Neutrophil (primary cell): ENCODE data around the gene SEMA3E.

Experiments used
- H3K27ac ChIP-seq: fragments of 200-600 bp; sonication (generic); 2 replicates; pipeline ENCODE4 v1.5.1; 2016; ENCODE audit warnings: mild to moderate bottlenecking, moderate library complexity
- H3K27me3 ChIP-seq: fragments of 200-600 bp; sonication (generic); 2 replicates; pipeline ENCODE4 v1.6.0; 2016; ENCODE audit warnings: mild to moderate bottlenecking
- H3K36me3 ChIP-seq: fragments of 200-600 bp; sonication (generic); 2 replicates; pipeline ENCODE4 v1.5.1; 2017
- H3K4me1 ChIP-seq, 2 experiments: fragments of 200-600 bp in 1 of 2; sonication (generic) in 1 of 2; 1 replicate in 1 of 2; 2 replicates in 1 of 2; pipeline versions ENCODE4 v1.5.1 to v1.6.1; 2013 to 2016; ENCODE audit warnings: low read depth in 1 of 2, low read length in 1 of 2, mild to moderate bottlenecking in 1 of 2, moderate library complexity in 1 of 2; ENCODE audit not compliant: control insufficient read depth in 1 of 2, insufficient read depth in 1 of 2
- H3K4me3 ChIP-seq, 2 experiments: fragments of 200-600 bp in 1 of 2; sonication (generic) in 1 of 2; 1 replicate in 1 of 2; 2 replicates in 1 of 2; pipeline ENCODE4 v1.5.1; 2013 to 2016; ENCODE audit warnings: low read depth in 1 of 2, low read length in 1 of 2, mild to moderate bottlenecking in 1 of 2, moderate library complexity in 1 of 2
- H3K9me3 ChIP-seq: fragments of 200-600 bp; sonication (generic); 2 replicates; pipeline ENCODE4 v1.5.1; 2016
- CTCF ChIP-seq: fragments of 200-600 bp; sonication (generic); IDR thresholded peaks from 2 replicates; pipeline ENCODE4 v1.5.1; 2016; ENCODE audit warnings: antibody characterized with exemption

Gene SEMA3E

GRCh38 chr7:83528925-83529423 is 120.0 kb downstream of the SEMA3E start:
- Histone ChIP-seq H3K4me1 (no peaks in the 10 kb centered on the region), H3K27ac (no peak overlapping the region), H3K4me3 (no peak overlapping the region), H3K9me3 (no peaks in the 10 kb centered on the region), H3K27me3 (no peaks in the 10 kb centered on the region), H3K36me3 (no peaks in the 10 kb centered on the region)
- no peak for TF ChIP-seq CTCF

GRCh38 chr7:83524277-83525075 is 124.5 kb downstream of the SEMA3E start:
- no peaks in the 10 kb centered on the region for H3K36me3 ChIP-seq
- no peaks in the 10 kb centered on the region for H3K9me3 ChIP-seq
- H3K27me3 ChIP-seq: no peaks in the 10 kb centered on the region
- no peaks in the 10 kb centered on the region for H3K4me1 ChIP-seq
- no peak overlapping the region for H3K27ac ChIP-seq
- TF ChIP-seq CTCF: no peak
- no peak overlapping the region for H3K4me3 ChIP-seq

DNA sequence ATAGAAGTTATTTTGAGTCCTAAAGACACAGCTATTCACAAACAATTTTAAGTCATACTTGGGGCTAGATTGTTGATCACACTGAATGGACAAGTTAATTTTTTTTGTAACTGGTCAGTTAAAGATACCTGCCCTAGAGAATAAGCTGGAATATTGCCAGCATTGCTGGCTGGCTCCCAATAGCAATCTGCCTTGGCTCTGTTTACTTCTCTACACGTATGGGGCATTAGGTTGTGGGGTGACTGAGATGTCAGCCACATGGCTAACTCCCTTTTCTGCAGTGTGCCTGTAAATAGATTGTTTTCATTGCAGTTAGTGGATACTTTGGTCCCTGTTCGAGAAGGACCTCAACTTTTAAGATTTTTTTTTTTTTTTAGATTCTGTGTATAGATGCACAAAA is 128.2 kb downstream of the SEMA3E start:
- Histone ChIP-seq H3K27ac (no peak overlapping the region), H3K4me1 (no peaks in the 10 kb centered on the region), H3K9me3 (no peaks in the 10 kb centered on the region), H3K27me3 (no peaks in the 10 kb centered on the region), H3K4me3 (no peak overlapping the region), H3K36me3 (no peaks in the 10 kb centered on the region)
- TF ChIP-seq CTCF: no peak

GRCh38 chr7:83519240-83519639 is 129.7 kb downstream of the SEMA3E start:
- Histone ChIP-seq H3K4me3 (no peak overlapping the region), H3K27me3 (no peaks in the 10 kb centered on the region), H3K9me3 (no peaks in the 10 kb centered on the region), H3K27ac (no peak overlapping the region), H3K4me1 (no peaks in the 10 kb centered on the region), H3K36me3 (no peaks in the 10 kb centered on the region)
- no peak for TF ChIP-seq CTCF

- H3K36me3 ChIP-seq: no peaks in the 10 kb centered on the region
- no peaks in the 10 kb centered on the region for H3K27me3 ChIP-seq
- no peaks in the 10 kb centered on the region for H3K4me1 ChIP-seq
- H3K27ac ChIP-seq: no peak overlapping the region
- no peak overlapping the region for H3K4me3 ChIP-seq
- H3K9me3 ChIP-seq: no peaks in the 10 kb centered on the region
- no peak for TF ChIP-seq CTCF
Observed at GRCh38 chr7:83517035-83517700, 131.8 kb downstream of the SEMA3E start.
